Fibroblast of mammary gland (primary cell): ENCODE data around the gene PAM.
A peak's percentile ranks its signal among the peaks of the same experiment; 100 is the strongest.

Experiments
- DNase-seq: peaks from one replicate; pipeline ENCODE4 v3.0.0-alpha.2; 2010; ENCODE audit warnings: low read depth
- H3K4me3 ChIP-seq: 2 replicates; pipeline ENCODE4 v1.5.1; 2011; ENCODE audit warnings: low read depth, mild to moderate bottlenecking, low read length, moderate library complexity; ENCODE audit not compliant: control insufficient read depth
- CTCF ChIP-seq: conservative IDR thresholded peaks from 2 replicates; pipeline ENCODE4 v1.5.1; 2011; ENCODE audit warnings: low read depth, low read length, inconsistent platforms; ENCODE audit not compliant: control insufficient read depth, insufficient read depth

The PAM gene

GRCh38 chr5:102845041-102845440, 89.9 kb downstream of the PAM start:
- TF ChIP-seq CTCF = no peak
- no peak overlapping the region for H3K4me3 ChIP-seq
- DNase-seq = no peak

DNA sequence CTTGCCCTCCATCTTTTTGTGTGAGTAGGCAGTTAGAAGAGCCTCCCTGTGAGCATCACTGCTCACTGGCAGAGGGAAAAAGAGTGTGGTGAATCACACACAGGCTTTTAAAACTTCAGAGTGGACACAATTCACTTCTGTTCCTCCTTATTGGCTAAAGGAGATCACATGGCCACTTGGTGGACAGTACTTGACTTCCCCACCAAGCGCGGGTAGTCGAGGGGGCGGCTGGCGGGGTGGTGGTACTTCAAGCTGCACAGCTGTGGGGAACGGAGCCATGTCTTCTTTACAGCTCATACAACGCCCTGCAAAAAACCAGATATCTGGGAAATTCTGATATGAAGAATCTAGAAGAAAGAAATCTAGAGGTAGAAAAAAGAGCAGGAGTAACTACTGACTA, 95.4 kb downstream of the PAM start:
- H3K4me3 ChIP-seq = no peak overlapping the region
- no peak for TF ChIP-seq CTCF

GRCh38 chr5:102853680-102854079, 98.6 kb downstream of the PAM start:
- DNase-seq = peak; percentile 92
- no peak overlapping the region for H3K4me3 ChIP-seq

More for the DNA sequence above, 95.4 kb downstream of the PAM start:
- no peak for DNase-seq

GRCh38 chr5:102855681-102856388, 100.7 kb downstream of the PAM start:
- TF ChIP-seq CTCF = no peak
- DNase-seq = peak; percentile 53
- no peak overlapping the region for H3K4me3 ChIP-seq

More at GRCh38 chr5:102853680-102854079, 98.6 kb downstream of the PAM start:
- TF ChIP-seq CTCF = peak; percentile 6

GRCh38 chr5:102856389-102856777, 101.3 kb downstream of the PAM start:
- TF ChIP-seq CTCF = no peak
- DNase-seq = peak; percentile 83
- H3K4me3 ChIP-seq = no peak overlapping the region

DNA sequence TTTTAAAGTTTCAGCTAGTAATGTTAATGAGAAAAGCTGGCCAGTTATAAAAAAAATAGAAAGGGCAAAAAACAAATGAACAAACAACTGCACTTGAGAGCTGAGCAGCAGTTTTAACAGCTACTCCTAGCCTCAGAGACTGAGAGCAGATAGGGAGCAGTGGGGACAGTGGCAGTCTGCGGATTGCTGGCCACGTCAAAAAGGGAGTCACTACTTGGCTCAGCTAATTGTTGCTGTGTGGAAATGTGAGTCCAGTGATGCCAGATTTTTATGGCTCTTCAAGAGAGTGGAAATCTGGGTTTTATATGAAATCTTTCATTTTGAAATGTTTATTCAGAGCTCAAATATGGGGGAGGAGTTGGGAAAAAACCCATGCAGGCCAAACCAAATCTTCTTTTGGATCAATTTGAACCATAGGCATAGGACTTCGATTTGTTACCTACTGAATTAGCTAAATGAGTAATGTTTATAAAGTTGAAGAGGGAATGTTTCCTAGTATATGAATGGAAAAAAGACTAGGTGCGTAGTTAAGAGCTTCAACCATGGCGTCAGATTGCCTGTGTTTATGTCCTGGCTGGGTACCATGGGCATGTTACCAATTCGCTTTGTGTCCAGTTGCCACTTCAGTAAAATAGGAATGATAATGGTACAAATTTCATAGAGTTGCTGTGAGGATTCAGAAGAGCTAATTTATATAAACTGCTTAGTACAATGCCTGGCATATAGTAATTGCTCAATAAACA, 102.1 kb downstream of the PAM start:
- TF ChIP-seq CTCF = no peak
- no peak overlapping the region for H3K4me3 ChIP-seq
- peak; percentile 84 for DNase-seq
